NB4 (cell line): ENCODE data around the gene PDE6H.

Experiments
- DNase-seq: peaks from one replicate; pipeline ENCODE4 v3.0.0; 2010; ENCODE audit warnings: low read depth
- H3K4me3 ChIP-seq: one replicate; pipeline ENCODE4 v1.5.1; 2011; ENCODE audit warnings: mild to moderate bottlenecking, low read depth, low read length, moderate library complexity
- MYC ChIP-seq: IDR thresholded peaks from 2 replicates; pipeline ENCODE4 v1.6.1; 2011; ENCODE audit warnings: low read depth, low read length
- POLR2A ChIP-seq: IDR thresholded peaks from 2 replicates; pipeline ENCODE4 v1.6.1; 2011; ENCODE audit warnings: mild to moderate bottlenecking; ENCODE audit not compliant: insufficient read length; ENCODE audit errors: extremely low read depth
- TF ChIP-seq, protein P1 (sequence below): IDR thresholded peaks from 2 replicates; pipeline ENCODE4 v1.6.1; 2011; ENCODE audit warnings: low read depth, low read length
- TF ChIP-seq, protein P2 (sequence below): IDR thresholded peaks from one replicate; pipeline ENCODE4 v1.5.1; 2012; ENCODE audit warnings: low read depth, low read length

PDE6H gene

DNA sequence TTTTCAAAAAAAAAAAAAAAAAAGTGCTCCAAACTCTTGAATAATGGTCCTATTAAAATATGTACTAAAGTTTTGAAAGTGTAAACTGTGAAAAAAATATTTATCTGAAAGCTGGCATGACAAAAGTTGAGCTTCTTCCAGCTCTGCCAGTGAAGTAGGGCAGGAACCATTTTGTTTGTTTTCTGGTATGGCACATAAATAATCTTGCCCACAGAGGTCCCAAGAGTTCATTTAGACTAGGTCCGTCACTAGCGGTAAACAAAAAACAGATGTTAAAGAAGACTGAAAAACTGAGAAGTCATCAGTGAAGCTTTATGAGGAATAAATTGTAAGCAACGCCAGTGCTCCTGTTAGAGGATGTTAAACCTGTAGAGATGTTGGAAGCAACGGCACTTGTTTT lies 41.5 kb upstream of the PDE6H start:
- TF ChIP-seq MYC = no peak
- TF ChIP-seq, protein P1, sequence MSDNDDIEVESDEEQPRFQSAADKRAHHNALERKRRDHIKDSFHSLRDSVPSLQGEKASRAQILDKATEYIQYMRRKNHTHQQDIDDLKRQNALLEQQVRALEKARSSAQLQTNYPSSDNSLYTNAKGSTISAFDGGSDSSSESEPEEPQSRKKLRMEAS = no peak
- no peak for TF ChIP-seq POLR2A
- TF ChIP-seq, protein P2, sequence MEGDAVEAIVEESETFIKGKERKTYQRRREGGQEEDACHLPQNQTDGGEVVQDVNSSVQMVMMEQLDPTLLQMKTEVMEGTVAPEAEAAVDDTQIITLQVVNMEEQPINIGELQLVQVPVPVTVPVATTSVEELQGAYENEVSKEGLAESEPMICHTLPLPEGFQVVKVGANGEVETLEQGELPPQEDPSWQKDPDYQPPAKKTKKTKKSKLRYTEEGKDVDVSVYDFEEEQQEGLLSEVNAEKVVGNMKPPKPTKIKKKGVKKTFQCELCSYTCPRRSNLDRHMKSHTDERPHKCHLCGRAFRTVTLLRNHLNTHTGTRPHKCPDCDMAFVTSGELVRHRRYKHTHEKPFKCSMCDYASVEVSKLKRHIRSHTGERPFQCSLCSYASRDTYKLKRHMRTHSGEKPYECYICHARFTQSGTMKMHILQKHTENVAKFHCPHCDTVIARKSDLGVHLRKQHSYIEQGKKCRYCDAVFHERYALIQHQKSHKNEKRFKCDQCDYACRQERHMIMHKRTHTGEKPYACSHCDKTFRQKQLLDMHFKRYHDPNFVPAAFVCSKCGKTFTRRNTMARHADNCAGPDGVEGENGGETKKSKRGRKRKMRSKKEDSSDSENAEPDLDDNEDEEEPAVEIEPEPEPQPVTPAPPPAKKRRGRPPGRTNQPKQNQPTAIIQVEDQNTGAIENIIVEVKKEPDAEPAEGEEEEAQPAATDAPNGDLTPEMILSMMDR = no peak
- DNase-seq = no peak
- H3K4me3 ChIP-seq = no peak overlapping the region

- no peak overlapping the region for H3K4me3 ChIP-seq
- no peak for DNase-seq
- TF ChIP-seq POLR2A = no peak
- TF ChIP-seq, protein P2 = no peak
- no peak for TF ChIP-seq MYC
Measured at GRCh38 chr12:14931791-14932560, 40.9 kb upstream of the PDE6H start.

- DNase-seq = no peak
- no peak overlapping the region for H3K4me3 ChIP-seq
- TF ChIP-seq, protein P2 = no peak
- TF ChIP-seq, protein P1 = no peak
- TF ChIP-seq POLR2A (no peak), MYC (no peak)
Measured at GRCh38 chr12:14934511-14934910, 38.3 kb upstream of the PDE6H start.

DNA sequence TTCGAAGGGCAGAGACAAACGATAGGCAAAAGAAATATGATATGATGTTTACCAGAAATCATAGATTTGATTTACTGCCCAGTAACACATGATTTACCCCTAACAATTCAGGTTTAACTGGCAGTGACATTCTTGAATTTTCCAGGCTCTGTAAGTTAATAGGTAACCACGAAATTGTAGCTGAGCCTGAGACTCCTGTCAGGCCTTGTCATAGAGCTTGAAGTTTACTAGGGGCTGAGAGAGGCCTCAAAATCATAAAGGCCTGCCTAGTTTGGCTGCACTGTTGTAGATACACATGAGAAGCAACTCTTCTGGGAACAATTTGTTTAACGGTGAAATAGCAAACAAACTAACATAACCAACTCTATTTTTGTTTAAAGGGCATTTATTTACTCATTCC lies 37.8 kb upstream of the PDE6H start:
- DNase-seq = no peak
- no peak overlapping the region for H3K4me3 ChIP-seq
- TF ChIP-seq, protein P2 = no peak
- TF ChIP-seq, protein P1 = no peak
- TF ChIP-seq POLR2A = no peak
- TF ChIP-seq MYC = no peak

GRCh38 chr12:14936224-14936861 lies 36.5 kb upstream of the PDE6H start:
- H3K4me3 ChIP-seq = no peak overlapping the region
- no peak for DNase-seq
- TF ChIP-seq, protein P2 = peak; percentile 28
- TF ChIP-seq, protein P1 = no peak
